ENCODE measurements around the gene PSMB7. TPM values are rescaled to one million over a fixed set of nuclear protein-coding genes. Genes with fewer than 3 reads are reported as not detected.

PSMB7 gene
- total RNA-seq, 1 experiment from 2014 or later = 179 TPM

DNA sequence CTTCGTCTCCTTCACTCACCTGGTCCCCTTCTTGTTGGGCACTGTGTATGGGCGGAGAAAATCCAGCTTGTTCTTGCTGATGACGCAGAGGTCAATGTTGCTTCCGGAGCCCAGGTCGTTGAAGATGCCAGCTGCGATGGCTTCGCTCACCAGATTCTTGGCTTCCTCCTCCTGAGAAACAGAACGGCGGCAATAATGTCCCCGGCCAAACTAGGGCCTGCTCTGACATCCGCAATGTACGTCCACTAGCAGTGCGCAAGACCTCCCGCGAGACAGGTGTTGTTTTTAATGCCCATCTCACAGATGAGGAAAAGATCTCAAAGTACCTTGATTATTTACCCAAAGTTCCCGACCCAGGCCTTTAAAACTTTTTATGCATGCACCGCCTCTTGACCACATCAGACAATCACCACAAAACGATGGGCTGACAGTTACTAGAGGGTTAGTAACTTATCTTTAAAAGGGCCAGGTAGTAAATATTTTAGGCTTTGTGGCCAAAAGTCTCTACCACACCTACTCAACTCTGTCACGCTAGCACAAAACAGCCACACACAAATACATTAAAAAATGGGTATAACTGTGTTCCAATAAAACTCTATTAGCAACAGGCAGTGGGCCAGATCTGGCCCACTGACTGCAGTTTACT, 58.4 kb downstream of the PSMB7 start:
- Histone ChIP-seq H3K4me3 (no peak overlapping the region), H3K36me3 (peaks cover 44% of the 10 kb centered on the region), H3K9me3 (no peaks in the 10 kb centered on the region), H3K27me3 (no peaks in the 10 kb centered on the region)
- DNase-seq = no peak

DNA sequence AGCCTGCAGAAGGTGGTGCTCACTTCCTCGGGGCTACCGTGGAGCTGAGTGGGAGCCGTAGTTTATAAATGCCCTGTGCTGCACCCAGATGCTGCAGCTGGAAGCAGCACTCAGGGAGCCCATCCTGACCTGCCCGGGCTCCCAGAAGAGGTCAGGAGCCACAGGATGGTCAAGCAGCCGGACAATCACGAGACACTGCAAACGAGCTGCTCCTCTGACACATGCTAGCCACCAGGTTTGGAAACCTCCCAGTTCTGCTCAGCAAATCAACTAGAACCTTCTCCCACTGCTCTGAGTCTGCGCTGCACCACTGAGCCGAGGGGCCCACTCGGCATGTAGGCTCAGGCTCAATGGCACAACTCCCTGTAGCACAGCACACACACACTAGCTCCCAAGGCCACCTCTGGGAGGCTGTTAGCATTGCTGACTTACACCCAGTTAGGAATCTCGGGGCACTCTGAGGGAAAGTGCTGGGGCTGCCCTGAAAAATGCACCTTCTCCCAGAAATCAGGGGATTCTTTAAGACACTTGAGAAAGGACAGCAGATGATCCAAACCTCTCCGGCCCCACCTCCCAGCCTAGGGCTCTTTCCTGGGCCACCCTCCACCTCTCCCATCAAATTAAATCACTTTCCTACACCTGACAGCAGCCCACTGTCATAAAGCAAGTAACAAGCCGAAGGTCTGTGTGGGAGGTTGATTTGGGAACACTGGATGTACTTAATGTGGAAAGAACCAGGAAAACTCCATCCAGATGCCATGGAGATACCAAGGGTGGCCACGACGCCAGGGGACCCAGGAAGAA, 59.1 kb downstream of the PSMB7 start:
- H3K9me3 ChIP-seq = no peaks in the 10 kb centered on the region
- no peak overlapping the region for H3K4me3 ChIP-seq
- DNase-seq = no peak
- no peaks in the 10 kb centered on the region for H3K27me3 ChIP-seq
- H3K36me3 ChIP-seq = peaks cover 51% of the 10 kb centered on the region

DNA sequence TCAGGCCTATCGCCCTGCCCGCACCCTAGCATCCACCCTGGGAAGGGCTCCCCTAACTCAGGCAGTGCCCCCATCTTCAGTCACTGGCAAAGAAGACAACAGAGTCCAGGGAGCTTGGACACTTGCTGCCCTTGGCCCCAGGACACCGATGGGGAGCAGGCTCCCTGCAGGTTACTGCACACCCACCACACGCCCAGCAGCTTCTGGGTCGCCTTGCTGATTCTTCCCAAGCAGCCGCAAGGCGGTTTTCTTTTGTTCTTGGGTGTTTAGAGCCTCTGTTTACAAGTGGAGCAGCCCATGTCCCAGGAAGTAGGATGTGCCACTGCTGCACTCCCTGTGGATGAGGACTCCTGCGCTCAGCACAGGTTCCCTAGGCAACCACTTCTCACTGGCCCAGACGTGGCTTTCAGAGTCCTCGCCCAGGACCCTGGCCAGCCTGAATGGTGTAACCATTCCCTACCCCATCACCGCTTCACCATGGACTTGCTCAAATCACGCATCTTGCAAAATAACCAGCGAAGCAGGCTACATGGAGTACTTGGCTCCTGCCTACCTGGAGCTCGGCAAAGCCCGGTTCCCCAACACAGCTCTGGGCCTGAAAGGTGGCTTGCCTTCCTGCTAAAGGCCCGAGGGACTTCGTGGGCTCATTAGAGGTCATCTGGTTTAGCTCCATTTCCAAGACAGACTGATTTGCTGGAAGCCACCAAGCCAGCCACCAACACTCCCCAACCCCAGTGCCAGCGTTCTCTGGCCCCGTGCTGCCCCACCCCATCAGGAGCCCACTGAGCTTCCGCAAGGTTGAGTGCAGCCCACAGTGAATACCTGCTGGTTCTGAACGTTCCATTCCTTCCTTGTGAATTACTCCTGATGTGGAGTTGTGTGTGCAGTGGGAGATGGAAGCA, 60.0 kb downstream of the PSMB7 start:
- no peak overlapping the region for H3K4me3 ChIP-seq
- no peak for DNase-seq
- peaks cover 59% of the 10 kb centered on the region for H3K36me3 ChIP-seq
- H3K9me3 ChIP-seq = no peaks in the 10 kb centered on the region
- no peaks in the 10 kb centered on the region for H3K27me3 ChIP-seq

DNA sequence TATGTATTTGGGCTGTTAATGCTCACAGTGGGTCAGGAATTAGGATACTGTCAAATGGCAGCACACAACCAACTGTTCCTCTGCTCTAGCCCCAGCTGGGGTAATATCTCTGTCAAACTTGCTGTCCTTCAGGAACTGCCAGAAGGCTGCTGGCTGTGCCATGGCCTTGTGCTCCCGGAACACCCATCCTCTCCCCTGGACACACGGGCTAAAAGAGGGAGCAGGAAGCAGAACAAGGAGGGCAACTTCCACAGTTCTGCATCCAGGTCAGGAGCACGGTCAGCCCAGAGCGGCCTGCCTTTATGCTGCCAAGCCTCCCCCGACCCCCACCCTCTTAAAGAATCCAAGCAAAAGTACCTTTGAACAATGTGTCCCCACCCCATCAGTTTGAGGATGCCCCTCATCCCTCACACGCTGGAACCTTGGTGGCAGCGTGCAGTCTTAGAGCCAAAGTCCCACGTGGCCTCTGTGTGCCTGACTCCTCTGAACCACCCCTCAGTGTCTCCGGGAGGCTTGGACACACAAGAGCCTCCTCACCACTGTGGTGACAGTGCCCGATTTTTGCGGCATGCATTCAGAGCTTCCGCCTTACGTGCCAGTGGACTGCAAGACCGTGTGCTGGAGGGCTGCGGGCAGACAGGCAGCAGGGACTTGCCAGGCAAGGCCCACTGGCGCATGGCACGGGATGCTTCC, 60.8 kb downstream of the PSMB7 start:
- Histone ChIP-seq H3K9me3 (no peaks in the 10 kb centered on the region), H3K4me3 (no peak overlapping the region), H3K36me3 (peaks cover 61% of the 10 kb centered on the region), H3K27me3 (no peaks in the 10 kb centered on the region)
- DNase-seq = no peak

DNA sequence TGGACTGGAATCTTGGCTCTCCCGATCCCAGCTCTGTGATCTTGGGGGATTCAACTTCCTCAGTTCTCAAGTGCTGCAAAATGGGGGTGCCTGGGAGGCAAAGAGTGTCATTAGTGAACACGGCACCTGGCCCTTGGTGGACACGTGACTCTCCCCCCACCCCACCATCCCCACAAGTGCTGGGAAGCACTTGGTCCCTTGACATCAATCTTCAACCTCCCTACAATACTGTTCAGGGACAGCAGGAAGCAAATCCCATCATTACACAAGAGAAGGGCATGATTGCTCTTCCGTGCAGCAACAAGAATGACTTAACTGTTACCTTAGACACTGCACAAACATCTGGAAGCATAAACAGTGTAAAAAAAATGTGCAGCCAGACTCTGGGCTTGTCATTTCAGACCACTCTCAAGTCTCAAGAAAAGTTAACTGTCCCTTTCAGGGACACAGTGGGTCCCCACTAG, 61.4 kb downstream of the PSMB7 start:
- Histone ChIP-seq H3K4me3 (no peak overlapping the region), H3K36me3 (peaks cover 66% of the 10 kb centered on the region), H3K9me3 (no peaks in the 10 kb centered on the region), H3K27me3 (no peaks in the 10 kb centered on the region)
- DNase-seq = no peak

DNA sequence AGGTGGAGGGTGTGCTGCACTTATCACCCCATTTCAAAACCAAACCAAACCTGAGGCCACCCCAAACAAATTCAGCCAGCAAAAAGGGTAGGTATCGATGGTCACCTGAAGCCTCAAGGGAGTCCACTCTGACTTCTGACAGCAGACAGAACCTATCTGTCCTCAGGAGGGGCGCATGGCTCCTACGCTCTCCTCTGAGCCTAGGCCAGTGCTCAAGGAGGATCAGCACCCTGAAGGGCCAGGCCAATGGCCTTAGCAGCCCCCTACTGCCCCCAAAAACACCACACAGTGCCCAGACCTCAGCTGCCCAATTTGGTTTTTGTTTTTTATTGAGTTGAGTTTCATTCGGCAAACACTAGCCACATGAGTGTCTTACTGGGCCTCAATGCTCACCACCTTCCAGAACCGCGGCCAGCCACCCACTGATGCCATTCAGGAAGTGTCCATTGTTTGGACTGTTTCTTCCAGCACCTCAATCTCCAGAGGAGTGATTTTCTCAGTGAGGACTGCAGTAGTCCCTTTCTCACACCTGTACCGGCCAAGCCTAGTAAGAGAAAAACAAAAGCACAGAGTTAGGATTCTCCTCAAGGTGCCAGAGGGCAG, 62.0 kb downstream of the PSMB7 start:
- H3K9me3 ChIP-seq = no peaks in the 10 kb centered on the region
- DNase-seq = no peak
- H3K4me3 ChIP-seq = no peak overlapping the region
- H3K27me3 ChIP-seq = no peaks in the 10 kb centered on the region
- peaks cover 72% of the 10 kb centered on the region for H3K36me3 ChIP-seq

DNA sequence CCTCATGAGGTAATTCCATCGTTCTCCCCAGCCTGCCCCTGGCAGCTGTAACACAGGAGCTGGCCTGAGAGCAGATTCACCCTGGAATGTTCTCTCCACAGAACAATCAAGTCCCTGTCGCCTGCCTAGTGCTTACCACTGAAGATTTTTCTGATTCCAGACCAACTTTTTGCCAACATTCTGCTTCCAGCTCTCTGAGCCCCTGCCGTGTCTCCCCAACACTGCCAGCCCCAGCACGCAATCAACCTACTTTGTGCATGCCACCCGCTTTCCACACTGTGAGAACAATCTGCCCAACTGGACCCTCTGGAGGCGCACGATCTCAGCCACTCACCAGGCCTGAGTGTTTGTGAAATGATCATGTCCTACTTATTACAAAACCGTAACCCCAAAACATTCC, 62.6 kb downstream of the PSMB7 start:
- Histone ChIP-seq H3K27me3 (no peaks in the 10 kb centered on the region), H3K4me3 (no peak overlapping the region), H3K9me3 (no peaks in the 10 kb centered on the region), H3K36me3 (peaks cover 78% of the 10 kb centered on the region)
- no peak for DNase-seq

- no peaks in the 10 kb centered on the region for H3K9me3 ChIP-seq
- DNase-seq = no peak
- H3K36me3 ChIP-seq = peaks cover 80% of the 10 kb centered on the region
Measured at GRCh38 chr9:124351672-124352468, 63.4 kb downstream of the PSMB7 start.

GRCh38 chr9:124350494-124351263, 64.6 kb downstream of the PSMB7 start:
- Histone ChIP-seq H3K36me3 (peaks cover 81% of the 10 kb centered on the region), H3K9me3 (no peaks in the 10 kb centered on the region)
- DNase-seq = no peak

More at GRCh38 chr9:124351672-124352468, 63.4 kb downstream of the PSMB7 start:
- Histone ChIP-seq H3K4me3 (no peak overlapping the region), H3K27me3 (no peaks in the 10 kb centered on the region)

DNA sequence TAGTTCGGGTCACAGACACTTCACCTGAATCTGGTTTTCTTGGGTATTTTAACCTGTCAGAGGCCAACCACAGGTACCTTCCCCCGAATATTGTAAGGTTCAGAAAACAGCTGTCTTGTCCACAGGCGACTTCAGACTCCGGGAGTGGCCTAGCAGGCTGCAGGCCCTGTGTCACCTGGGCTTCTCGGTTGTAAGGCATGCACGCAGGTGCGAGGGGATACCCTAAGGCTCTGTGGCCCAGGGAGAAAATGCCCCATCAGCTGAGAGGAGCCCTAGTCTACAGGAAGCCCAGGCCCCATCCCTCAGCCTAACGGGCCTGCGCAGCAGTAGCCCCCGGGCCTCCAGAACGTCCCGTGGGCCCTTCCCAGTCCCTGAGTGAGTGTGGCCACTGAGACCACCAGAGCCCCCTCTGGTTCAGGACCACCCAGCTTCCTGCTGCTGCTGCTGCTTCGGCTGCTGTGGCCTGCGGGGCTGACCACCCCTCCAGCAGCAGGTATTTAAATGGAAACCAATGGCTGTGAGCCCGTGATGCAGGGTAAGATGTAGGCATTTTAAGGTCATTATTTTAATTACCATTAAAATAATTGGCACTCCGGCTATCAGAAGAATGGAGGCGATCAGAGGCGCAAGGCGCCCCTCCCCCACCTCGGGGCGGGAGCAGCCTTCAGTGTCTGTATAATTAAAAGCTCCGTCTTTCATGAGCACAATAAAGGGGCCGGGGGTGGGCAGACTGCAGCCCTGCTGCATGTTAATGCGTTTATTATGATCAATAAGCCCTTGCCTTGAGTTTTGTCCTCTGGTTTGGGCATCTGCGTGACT, 65.4 kb downstream of the PSMB7 start:
- Histone ChIP-seq H3K4me3 (no peak overlapping the region), H3K36me3 (peaks cover 82% of the 10 kb centered on the region), H3K9me3 (no peaks in the 10 kb centered on the region), H3K27me3 (no peaks in the 10 kb centered on the region)
- DNase-seq = no peak

More at GRCh38 chr9:124350494-124351263, 64.6 kb downstream of the PSMB7 start:
- H3K27me3 ChIP-seq = no peaks in the 10 kb centered on the region
- no peak overlapping the region for H3K4me3 ChIP-seq

- Histone ChIP-seq H3K9me3 (no peaks in the 10 kb centered on the region), H3K36me3 (peaks cover 86% of the 10 kb centered on the region), H3K4me3 (no peak overlapping the region), H3K27me3 (no peaks in the 10 kb centered on the region)
- no peak for DNase-seq
Measured at GRCh38 chr9:124349267-124349666, 66.0 kb downstream of the PSMB7 start.

DNA sequence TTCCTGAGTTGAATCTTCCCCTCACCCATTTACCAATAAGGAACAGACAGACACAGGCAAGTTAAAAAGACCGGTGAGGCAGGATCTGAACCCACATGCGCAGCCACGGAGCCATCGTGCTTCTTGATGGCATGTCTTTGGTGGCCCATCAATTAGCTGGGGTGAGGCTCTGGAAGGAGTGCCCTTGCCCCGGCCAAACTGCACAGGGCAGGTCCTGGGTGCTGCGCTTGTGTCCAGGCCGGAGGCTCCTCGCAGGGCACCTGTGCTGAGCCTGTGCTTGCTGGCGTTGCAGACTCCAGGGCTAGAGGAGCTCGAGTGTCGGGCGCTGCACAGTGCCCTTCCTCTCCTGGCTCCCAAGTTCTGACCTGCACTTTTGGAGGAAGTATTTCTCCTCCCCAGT, 66.4 kb downstream of the PSMB7 start:
- no peak for DNase-seq
- no peaks in the 10 kb centered on the region for H3K9me3 ChIP-seq

DNA sequence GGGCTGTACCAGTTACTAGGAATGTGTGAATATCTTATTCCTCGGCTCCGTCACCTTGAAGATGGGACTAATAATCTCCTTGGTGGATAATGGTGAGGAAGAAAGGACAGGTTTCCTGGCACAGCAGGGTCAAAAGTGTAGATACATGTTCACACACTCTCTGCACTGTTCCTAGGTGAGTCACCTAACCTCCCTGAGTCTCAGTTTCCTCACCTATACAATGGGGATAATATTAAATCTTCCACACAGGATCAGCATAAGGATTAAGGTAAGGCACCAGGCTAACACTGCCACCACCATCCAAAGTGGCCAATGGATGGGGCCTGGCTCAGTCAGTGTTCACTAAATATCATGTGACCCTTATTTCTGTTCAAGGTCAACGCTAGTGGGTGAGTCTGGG, 66.9 kb downstream of the PSMB7 start:
- H3K27me3 ChIP-seq = no peaks in the 10 kb centered on the region
- DNase-seq = no peak
- H3K9me3 ChIP-seq = no peaks in the 10 kb centered on the region
- H3K36me3 ChIP-seq = peaks cover 85% of the 10 kb centered on the region
- no peak overlapping the region for H3K4me3 ChIP-seq

More for the DNA sequence above, 66.4 kb downstream of the PSMB7 start:
- Histone ChIP-seq H3K36me3 (peaks cover 86% of the 10 kb centered on the region), H3K4me3 (no peak overlapping the region), H3K27me3 (no peaks in the 10 kb centered on the region)

- DNase-seq = no peak
- no peaks in the 10 kb centered on the region for H3K27me3 ChIP-seq
- peaks cover 81% of the 10 kb centered on the region for H3K36me3 ChIP-seq
- no peak overlapping the region for H3K4me3 ChIP-seq
- H3K9me3 ChIP-seq = no peaks in the 10 kb centered on the region
Measured at GRCh38 chr9:124347968-124348358, 67.3 kb downstream of the PSMB7 start.

Measured in MG63 (cell line).